Measurements from ENCODE around the gene GABARAP.

GABARAP gene

DNA sequence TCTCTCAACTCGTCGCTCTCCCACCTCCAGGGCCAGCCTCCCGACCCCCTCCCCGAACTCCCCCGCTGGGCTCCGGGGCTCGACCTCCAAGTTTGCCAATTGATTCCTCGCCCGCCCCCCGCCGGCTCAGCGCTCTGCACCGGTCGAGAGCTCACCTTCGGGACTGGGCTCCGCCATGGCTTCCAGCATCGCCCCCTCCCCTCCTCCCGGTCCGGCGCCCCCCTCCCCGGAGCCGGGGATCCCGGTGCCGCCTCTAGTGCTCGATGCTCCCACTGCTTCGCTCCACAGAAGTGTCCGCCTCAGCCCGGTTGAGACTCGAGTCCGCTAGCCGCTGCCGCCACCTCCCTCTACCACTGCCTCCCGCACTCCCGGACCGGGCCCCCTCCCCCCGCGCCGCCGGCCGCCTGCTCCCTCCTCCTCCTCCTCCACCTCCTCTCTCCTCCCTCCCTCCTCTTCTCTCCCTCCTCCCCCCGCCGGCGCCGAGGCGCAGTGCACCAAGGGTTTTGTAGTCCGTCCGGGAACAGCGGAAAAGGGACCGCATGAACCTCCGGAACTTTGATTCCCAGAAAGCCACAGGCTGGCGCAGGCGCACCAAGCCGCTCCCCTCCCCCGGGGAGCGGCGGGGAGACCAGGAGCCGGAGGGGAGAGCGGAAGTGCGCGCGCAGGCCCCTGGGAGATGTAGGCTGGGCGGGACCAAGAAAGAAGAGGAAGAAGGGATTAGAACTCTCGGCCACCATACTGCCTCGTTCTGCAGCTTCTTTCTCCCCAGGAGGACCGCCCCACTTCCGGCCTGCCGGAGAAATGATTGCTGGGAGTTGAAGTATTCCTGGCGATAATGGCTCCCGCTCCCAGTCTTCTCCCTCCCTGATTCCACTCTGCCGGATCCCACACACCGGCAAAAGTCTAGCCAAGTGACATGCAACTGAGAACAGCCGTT lies 2.9 kb downstream of the GABARAP start, which contains the start of gene PHF23:
PHF23 (minus strand) TSS at position 367 of the 937 bp plus-strand sequence; CDS start at position 189, 178 bp downstream.
- peak; percentile 90 for DNase-seq (ENCODE audit: low read depth)

GRCh38 chr17:7238420-7239090 lies 3.7 kb downstream of the GABARAP start:
- no peak for DNase-seq (ENCODE audit: low read depth)

DNA sequence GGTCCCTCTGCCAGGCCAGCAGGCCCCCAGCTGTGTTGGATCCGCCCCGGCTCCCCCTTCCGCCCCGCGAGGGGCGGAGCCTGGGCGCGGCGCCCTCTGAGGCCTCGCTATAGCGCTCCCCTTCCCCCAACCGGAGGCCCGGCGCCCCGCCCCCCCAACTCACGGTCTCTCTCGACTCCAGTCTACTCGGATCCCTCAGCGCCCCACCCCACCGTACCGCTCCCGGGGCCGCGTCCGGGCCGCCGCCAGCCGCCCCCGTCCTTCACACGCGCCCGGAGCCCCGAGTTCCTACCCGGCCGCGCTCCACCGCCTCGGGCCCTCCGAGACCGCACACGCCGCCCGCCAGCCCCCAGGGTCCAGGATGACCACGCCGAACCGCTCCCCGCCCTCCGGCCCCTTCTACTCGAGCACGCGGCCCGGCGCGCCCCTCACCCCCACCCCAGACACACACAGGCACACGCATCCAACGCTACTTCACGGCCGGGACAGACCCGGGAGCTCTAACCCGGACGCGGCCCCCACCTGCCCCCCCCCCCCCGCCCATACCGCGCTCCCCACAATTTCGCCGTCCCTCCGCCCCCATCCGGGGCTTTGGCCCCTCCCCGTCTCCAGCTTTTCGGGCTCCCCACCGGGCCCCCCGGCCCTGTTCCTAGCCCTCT lies 4.4 kb downstream of the GABARAP start:
- DNase-seq (ENCODE audit: low read depth), result no peak

GRCh38 chr17:7237266-7237760 lies 4.9 kb downstream of the GABARAP start:
- DNase-seq (ENCODE audit: low read depth), result no peak

DNA sequence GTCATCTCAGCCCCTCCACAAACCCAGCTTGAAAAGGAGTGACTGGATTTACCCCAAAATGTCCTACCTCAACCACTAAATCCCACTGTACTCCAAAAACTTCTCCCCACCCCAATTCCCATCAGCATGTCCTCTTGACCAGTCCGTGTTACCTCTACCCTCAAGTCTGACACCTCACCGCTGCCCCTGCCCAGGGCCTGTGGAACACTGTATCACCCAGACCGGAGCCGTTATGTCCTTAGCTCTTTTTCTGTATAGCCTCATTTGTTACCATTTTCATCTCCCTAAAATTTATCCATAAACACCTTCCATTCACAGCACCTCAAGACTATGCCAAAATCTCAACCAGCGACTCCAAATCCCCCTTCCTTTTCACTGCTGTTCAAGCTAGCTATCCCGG lies 5.4 kb downstream of the GABARAP start:
- DNase-seq (ENCODE audit: low read depth), result no peak

- no peak for DNase-seq (ENCODE audit: low read depth)
Measured at GRCh38 chr17:7235693-7236665, 6.3 kb downstream of the GABARAP start.

GRCh38 chr17:7234083-7234951 lies 7.9 kb downstream of the GABARAP start, which contains the start of gene DVL2:
TSS of gene DVL2 (minus strand) at chr17:7234517. CDS start at chr17:7234262, 255 bp downstream.
- DNase-seq (ENCODE audit: low read depth), result no peak

DNA sequence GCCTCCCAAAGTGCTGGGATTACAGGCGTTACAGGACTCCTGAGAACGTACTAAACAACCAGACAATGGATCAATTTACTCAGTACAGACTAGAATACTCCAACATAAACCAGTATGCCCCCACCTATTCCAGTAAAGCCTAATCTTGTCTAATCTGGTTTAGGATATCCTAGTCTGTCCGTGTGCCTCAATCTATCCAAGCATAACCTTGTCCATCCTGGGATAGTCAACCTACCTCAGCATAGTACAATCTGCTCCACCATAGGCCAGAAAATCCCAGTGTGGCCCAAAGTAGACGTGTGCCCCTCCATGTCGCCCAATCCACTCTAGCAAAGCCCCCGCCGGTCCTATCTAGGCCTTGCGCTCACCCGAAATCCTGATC lies 8.6 kb downstream of the GABARAP start:
- no peak for DNase-seq (ENCODE audit: low read depth)

- no peak for DNase-seq (ENCODE audit: low read depth)
Measured at GRCh38 chr17:7232114-7232513, 10.1 kb downstream of the GABARAP start.

DNA sequence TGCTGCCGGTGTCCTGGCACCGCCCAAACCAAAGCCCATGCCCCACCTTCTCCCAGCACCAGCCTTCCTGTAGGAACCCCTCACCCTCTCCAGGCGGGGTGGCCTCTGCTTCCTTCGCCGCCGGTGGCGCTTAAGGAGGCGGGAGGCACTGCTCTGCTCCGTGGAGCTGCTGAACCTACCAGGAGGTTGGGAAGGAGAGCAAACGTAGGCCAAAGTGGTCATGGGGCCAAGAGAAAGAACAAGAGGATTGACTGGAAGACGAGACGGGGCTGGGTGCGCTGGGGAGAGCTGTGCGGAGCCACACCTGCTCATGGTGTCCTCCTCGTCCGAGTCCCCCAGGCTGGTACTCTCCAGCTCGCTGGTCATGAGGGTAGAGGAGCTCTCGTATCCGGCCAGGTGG lies 12.7 kb downstream of the GABARAP start:
- no peak for DNase-seq (ENCODE audit: low read depth)

DNA sequence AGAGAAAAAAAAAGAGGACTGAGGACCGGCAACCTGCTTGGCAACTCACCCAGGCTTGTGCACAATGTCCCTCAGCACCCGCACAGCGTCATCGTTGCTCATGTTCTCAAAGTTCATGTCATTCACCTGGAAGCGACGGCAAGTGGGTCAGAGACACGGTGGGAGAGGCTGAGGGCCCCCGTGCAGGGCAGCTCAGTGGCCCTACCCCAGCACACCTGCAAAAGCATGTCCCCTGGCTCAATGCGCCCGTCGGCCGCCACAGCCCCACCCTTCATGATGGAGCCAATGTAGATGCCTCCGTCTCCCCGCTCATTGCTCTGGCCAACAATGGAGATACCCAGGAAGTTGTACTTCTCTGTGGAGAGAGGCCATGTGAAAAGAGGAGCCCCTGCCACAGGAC lies 13.3 kb downstream of the GABARAP start:
- no peak for DNase-seq (ENCODE audit: low read depth)

- no peak for DNase-seq (ENCODE audit: low read depth)
Measured at GRCh38 chr17:7226721-7227710, 15.2 kb downstream of the GABARAP start.

- DNase-seq (ENCODE audit: low read depth), result no peak
Measured at GRCh38 chr17:7225711-7226331, 16.4 kb downstream of the GABARAP start.

DNA sequence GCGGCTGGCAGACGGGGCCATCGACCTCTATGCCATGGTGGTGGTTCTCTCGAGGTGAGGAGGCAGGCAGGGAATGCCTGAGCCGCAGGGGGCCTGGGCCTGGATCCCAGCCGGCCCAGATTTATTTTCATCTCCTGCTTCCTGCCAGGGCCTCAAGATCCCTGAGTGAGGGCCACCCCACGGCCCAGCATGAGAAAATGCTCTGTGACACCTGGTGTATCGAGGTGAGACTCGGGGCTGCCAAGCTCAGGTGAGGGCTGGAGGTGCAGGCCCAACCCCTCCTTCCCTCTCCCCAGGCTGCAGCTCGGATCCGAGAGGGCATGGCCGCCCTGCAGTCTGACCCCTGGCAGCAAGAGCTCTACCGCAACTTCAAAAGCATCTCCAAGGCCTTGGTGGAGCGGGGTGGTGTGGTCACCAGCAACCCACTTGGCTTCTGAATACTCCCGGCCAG lies 17.6 kb downstream of the GABARAP start:
- DNase-seq (ENCODE audit: low read depth), result no peak

DNA sequence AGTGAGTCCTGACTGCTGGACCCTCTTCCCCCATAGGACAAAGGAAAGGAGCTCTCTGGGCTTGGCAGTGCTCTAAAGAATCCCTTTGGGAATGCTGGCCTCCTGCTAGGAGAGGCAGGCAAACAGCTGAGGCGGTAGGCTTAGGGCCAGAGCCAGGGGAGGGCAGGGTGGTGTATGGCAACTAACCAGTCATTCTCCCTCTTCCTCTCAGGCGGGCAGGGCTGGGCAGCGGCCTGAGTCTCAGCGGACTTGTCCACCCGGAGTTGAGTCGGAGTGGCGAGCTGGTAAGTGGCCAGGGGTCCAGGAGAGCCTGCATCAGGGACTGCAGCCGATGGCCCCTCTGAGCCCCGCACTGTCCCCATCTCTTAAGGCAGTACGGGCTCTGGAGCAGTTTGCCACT lies 18.1 kb downstream of the GABARAP start:
- no peak for DNase-seq (ENCODE audit: low read depth)

DNA sequence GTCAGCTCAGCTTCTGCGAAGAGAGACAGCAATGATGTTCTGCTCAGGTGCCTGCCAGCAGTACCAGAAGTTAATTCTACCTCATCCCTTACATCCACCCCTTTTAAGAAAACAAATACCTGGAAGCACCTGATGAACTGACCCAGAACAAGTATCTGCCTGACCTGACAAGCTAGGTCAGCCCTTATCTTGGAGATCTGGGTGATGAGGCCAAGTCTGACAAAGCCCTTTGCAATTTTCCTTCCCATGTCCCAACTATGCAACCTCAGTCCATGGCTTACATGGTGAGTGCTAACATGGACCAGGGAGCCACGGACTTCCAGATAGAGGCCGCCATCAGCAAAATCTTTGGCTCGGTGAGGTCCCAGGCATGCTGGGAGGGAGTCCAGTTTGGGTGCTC lies 18.9 kb downstream of the GABARAP start:
- no peak for DNase-seq (ENCODE audit: low read depth)

DNA sequence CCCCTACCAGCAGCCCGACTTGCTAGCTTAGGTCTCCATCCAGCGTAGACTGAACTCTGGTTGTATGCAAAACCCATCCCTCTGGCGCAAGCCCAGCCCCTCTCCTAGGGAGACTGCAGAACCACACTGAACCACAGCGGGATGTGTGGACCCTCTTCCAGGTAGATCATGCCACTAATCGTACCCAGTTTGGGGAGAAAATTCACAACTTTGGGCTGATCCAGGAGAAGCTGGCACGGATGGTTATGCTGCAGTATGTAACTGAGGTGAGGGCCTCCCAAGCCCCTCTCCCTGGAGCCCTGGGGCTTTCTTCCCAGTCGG lies 19.3 kb downstream of the GABARAP start:
- DNase-seq (ENCODE audit: low read depth), result no peak

Data from CMK (cell line).